Liver (tissue), 3 donors: ENCODE results near the gene GMPR.

Source experiments
- HNF4A ChIP-seq, 2 donors: conservative IDR thresholded peaks; 2 replicates each; pipeline ENCODE4 v1.6.1; 2016; ENCODE audit warnings: antibody characterized with exemption in 2 of 2, mild to moderate bottlenecking in 2 of 2
- SP1 ChIP-seq: IDR thresholded peaks from 2 replicates; pipeline ENCODE4 v1.6.1; 2018; ENCODE audit warnings: antibody characterized with exemption, mild to moderate bottlenecking
- TAF1 ChIP-seq: conservative IDR thresholded peaks from 2 replicates; pipeline ENCODE4 v1.6.1; 2016; ENCODE audit warnings: antibody characterized with exemption, mild to moderate bottlenecking
- TF ChIP-seq, protein P1 (sequence below): fragments of 150-350 bp; IDR thresholded peaks from 2 replicates; pipeline ENCODE4 v1.5.1; 2017; ENCODE audit warnings: improper control_type of control experiment, low read depth, low read length; ENCODE audit not compliant: missing input control
- TF ChIP-seq, protein P2 (sequence below): IDR thresholded peaks from 2 replicates; pipeline ENCODE4 v1.6.1; 2016; ENCODE audit warnings: antibody characterized with exemption, mild to moderate bottlenecking
- donor health status: healthy.
- donor health status: healthy.

DNA sequence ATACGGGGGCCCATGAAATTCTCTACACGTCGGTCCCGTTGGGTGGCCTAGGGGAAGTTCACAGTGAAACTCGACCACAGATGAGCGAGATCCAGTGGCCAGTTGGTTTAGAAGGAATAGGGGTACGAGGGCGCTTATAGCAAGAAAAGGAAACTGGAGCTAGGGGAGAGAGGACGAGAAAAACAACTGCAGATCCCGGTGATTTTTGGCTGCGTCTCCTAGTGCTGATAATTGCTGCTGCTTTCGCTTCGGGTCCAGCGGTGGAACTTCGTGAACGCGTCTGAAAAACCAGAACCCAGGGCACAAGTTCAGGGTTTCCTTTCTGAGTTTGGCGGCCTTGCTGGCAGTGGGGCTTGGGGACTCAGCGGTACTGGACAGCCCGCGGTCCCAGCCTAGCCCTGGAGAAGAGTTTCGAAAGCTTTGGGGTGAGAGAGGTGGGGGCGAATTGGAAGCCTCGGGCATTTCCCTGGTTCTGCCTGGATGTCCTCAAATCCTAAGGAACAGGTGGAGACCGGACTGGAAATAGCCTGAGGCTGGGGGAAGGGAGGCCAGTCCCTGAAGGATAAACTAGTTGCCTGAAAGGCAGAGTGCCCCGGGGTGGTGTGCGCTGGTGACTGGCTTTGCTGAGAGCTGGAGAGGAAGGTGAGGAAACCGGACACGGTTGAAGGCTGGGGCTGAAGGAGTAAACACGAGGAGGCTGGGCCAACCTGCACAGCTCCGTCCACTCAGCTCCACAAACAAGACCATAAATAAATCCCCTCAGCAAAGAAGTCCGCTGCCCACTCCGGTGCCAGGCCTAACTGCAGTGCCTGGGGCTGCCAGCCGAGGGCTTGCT, 793 bp downstream of the GMPR start:
- TF ChIP-seq, protein P1, sequence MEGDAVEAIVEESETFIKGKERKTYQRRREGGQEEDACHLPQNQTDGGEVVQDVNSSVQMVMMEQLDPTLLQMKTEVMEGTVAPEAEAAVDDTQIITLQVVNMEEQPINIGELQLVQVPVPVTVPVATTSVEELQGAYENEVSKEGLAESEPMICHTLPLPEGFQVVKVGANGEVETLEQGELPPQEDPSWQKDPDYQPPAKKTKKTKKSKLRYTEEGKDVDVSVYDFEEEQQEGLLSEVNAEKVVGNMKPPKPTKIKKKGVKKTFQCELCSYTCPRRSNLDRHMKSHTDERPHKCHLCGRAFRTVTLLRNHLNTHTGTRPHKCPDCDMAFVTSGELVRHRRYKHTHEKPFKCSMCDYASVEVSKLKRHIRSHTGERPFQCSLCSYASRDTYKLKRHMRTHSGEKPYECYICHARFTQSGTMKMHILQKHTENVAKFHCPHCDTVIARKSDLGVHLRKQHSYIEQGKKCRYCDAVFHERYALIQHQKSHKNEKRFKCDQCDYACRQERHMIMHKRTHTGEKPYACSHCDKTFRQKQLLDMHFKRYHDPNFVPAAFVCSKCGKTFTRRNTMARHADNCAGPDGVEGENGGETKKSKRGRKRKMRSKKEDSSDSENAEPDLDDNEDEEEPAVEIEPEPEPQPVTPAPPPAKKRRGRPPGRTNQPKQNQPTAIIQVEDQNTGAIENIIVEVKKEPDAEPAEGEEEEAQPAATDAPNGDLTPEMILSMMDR, result peak; percentile 44
- no peak for TF ChIP-seq TAF1
- TF ChIP-seq, protein P2, sequence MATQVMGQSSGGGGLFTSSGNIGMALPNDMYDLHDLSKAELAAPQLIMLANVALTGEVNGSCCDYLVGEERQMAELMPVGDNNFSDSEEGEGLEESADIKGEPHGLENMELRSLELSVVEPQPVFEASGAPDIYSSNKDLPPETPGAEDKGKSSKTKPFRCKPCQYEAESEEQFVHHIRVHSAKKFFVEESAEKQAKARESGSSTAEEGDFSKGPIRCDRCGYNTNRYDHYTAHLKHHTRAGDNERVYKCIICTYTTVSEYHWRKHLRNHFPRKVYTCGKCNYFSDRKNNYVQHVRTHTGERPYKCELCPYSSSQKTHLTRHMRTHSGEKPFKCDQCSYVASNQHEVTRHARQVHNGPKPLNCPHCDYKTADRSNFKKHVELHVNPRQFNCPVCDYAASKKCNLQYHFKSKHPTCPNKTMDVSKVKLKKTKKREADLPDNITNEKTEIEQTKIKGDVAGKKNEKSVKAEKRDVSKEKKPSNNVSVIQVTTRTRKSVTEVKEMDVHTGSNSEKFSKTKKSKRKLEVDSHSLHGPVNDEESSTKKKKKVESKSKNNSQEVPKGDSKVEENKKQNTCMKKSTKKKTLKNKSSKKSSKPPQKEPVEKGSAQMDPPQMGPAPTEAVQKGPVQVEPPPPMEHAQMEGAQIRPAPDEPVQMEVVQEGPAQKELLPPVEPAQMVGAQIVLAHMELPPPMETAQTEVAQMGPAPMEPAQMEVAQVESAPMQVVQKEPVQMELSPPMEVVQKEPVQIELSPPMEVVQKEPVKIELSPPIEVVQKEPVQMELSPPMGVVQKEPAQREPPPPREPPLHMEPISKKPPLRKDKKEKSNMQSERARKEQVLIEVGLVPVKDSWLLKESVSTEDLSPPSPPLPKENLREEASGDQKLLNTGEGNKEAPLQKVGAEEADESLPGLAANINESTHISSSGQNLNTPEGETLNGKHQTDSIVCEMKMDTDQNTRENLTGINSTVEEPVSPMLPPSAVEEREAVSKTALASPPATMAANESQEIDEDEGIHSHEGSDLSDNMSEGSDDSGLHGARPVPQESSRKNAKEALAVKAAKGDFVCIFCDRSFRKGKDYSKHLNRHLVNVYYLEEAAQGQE, result no peak
- TF ChIP-seq SP1, result no peak
- no peak for TF ChIP-seq HNF4A (conservative IDR thresholded peaks at IDR 0.05)
